GM18858 (cell line): ENCODE measurements around the gene CDH23.

Experiments
- ATAC-seq: cut with Tn5 transposase; IDR thresholded peaks from one replicate; pipeline ENCODE4 v1.9.1; 2021; ENCODE audit not compliant: unreplicated experiment

The CDH23 gene

DNA sequence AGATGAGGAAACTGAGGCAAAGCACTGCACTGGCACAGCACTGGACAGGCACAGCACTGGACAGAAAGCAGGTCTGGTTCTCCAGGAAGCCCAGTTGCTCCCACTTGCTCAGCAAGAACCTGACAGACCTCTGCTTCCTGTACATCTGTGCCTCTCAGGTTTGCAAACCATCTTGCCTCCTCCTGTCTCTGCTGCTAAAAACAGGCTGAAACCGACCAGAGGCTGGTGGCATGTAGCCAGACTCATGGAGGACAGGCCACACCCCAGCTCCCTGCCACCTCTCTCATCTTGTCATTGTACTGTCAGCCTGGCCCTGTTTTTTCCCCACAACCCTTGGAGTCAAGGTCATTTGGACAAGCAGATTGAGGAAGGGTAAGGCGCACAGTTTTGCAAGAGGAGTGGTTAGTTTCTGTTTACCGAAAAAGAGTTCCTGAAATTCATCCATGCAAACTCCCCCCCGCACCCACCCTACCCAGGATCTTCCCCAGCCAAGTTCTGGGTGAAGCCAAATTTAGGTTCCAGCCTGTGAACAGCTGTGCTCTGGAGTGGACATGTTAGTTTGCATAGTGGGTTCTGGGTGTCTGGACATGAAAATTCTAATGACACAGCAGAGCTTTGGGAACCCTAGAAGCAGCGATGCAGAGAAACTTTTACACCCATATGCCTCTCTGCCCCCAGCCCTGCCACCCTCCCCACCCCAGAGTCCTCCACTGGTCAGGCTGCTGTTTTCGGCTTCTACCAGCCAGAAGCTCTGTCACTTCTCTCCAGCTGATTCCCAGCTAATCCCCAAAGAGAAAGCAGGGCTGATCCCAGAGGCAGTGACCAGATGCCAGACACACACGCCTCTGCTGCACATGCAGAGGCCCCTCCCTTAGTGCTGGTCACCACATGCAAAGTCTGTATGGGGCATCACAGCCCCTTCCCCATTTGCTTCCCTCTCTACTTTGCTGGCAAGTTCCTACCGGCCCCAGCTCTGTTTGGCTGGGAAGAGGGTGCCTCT, 331.3 kb downstream of the CDH23 start:
- peak; percentile 35 for ATAC-seq

DNA sequence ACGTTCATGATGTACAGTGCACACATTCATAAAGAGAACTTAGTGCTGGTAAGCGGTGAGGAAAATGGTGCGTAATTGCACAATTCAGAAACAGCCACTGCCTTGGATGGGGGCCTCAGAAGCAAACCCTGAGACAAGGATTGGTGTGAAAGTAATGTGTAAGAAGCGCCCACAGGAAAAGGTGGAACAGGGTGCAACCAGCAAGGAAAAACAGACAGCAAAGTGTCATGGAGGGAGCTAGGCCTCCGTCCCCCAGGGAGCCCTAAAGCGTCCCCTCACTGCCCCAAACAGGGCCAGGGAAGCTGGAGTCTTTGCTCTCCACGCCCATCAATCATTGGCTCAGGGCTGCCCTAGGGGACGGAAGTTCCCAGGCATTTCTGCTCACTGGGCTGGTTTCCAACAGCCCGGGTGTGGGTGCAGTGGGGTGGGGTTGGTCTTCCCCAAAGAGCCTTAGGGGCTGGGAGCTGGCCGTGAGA, 332.5 kb downstream of the CDH23 start:
- no peak for ATAC-seq

DNA sequence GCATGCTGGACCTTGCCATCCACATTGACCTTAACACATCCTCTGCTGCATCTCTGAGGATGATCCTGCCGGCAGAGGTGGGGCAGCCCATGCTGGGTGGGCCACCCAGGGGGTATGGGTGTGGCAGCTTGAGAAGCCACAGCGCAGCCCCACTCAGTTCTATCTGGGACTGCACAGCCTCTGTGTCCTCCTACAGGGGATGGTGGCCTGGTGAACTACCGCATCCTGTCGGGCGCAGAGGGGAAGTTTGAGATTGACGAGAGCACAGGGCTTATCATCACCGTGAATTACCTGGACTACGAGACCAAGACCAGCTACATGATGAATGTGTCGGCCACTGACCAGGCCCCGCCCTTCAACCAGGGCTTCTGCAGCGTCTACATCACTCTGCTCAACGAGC, 335.1 kb downstream of the CDH23 start:
- ATAC-seq, result no peak

DNA sequence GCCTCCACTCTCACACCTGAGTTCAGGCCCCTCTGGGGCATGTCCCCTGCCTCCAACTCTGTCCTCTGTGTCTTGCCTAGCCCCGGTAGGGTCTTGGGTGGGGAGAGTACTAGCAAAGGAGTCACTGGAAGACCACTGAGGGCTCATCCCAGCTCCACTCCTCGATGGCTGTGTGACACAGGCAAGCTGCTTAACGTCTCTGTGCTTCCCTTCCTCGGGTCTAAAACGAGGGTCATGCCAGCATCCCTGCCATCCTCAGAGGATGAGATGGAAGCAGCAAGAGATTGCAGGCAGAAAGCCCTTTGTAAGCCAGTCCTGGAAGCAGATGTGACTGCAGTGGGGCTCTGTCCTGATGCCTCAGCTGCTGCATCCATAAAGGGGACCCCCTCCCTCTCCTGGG, 338.1 kb downstream of the CDH23 start:
- ATAC-seq, result no peak

DNA sequence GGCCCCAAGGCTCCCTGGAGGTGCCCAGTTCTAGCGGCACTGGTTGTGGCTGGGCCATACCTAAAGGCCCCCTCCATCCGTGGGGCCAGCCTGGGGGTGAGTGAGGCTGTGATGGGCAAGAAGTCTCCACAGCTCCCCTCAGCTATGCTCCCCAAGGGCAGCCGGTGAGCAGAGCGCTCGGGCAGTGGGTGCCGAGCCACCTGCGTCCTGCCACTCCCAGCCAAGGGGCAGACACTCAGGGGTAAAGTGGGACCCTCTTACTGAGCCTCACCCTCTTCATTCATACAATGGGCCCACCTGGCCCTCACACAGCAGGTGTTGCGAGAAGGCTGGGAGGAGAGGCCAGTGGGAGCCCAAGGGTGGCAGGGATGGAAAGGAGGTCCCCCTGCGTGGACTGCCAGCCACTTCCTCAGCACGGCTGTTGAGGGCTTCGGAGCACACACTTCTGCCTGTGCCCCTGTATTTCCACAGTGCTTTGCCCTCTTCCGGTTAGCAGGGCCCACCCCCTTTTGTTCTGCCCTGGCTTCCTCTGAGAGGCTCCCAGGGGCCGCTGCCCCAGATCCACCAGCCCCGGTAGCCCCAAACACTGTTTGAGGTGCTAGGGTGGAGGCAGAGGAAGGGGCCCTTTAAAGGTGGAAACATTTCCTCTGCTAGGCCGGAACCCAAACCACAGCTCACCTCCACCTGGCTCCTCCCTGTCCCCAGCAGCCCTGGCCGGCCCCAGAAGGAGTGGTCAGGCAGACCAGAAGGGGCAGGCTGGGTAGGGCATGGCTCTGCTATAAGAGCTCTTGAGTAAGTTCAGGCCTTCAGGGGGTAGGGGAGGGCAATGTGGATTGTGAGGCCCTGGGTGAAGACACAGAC, 339.2 kb downstream of the CDH23 start:
- no peak for ATAC-seq

DNA sequence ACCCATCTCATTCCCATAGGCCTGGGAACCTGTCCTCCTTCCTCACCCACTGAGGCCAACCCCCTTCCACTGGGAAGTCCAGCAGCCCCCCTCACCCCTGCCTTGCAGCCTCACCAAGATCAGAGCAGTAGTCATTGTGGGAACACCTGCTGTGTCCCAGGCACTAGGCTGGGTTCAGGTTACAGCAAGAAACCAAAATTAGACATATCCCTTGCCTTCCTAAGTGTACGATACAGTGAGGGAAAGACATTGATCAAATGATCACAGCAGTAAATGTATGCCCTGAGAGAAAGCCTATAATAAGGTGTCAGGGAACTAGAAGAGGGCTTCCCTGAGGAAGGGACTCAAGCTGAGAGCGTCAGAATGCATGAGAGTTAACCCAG, 339.8 kb downstream of the CDH23 start:
- no peak for ATAC-seq

DNA sequence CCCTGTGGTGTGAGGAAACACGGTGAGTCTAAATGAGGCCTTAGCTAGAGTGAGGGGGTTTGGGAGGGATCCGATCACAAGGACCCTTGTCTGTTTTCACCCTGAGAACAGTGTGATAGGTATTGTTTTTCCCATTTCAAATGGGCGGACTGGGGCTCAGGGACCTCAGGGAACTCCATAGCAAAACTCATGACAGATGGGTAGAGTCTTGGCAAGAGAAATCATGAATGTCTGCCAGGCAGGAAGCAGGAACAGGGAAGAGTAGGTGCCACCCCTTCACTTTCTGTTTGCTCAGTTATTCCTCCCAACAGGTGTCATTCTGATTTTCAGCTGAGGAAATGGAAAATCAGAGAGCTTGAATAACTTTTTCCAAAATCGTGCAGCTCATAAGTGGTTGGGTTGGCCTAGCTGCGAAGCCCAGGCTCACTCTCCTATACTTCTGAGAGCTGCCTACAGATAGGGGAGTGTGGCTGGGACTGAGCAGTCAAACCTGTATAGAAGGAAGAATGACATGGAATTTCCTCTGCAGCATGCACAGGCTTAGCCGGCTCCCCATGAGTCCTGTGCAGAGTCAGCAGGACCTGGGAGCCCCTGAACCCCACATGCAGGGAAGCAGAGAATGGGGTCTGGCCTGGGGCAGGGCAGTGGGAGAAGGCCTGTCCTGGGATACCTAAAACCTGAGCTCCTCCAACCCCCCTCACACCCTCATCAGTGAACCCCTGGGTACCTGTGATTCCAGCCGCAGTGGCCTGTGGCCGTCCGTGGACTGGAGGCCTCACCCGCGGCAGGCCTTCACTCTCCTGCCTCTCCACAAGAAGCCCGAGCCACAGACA, 340.5 kb downstream of the CDH23 start:
- ATAC-seq, result no peak

DNA sequence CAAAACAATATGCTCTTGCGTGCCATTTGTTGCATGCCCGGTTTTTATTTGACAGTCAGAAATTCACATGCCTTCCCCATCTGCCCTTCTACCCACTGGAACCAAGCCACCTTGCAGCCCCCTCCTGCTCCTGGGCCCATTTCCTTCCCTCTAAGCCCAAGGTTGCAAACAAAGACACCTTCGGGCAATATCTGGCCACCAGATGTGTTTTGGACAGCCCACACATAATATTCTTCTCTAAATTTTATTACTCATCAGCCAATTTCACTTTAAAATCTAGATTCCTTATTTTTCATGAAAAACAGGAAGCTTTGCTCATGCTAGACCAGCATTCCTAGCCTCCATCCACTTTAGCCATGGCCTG, 341.1 kb downstream of the CDH23 start:
- ATAC-seq, result no peak

DNA sequence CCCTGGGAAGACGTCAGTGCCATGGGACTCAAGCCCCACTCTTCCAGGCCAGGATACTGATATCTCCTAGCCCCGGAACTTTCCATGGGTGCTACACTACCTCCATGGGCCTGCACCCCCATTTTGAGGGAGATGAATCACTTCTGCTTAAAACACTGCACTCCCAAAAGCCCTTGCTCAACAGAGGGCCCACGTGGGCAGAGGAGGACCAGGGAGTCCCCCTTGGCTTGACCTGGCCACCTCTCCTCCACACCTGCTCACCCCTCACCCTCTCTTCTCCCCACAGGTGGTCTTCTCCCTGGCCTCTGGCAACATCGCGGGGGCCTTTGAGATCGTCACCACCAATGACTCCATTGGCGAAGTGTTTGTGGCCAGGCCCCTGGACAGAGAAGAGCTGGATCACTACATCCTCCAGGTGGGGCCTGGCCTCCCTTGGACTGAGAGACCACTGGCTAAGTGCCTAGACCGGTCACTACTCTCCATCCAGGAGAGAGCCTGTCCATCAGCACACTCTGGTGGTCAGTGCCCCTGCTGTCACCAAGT, 342.7 kb downstream of the CDH23 start:
- ATAC-seq, result no peak

DNA sequence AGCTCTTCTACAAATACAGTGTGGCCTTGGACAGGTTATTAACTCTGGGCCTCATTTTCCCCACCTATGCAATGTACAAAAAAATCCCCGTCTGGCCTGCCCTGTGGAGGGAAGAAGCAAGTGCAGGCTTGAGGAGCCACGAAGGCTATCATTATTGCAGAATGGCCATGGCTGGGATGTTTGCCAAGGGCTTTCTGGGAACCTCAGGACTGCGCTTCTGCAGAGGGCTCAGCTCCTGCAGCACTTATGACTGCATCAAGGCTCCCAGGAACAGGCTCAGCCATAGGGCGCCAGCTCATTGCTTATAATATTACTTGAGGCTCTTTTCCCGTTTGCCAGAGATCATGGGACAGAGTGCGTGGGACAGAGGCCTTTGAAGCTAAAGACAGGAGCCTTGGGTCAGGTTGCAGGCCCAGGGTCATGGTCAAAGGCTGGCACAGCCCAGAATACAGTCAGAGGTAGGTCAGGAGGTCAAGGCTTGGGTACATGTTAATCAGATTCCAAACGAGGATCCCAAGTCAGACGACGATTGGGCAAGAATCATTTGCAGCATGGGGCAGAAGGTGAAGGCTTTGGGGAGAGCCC, 343.4 kb downstream of the CDH23 start:
- no peak for ATAC-seq

DNA sequence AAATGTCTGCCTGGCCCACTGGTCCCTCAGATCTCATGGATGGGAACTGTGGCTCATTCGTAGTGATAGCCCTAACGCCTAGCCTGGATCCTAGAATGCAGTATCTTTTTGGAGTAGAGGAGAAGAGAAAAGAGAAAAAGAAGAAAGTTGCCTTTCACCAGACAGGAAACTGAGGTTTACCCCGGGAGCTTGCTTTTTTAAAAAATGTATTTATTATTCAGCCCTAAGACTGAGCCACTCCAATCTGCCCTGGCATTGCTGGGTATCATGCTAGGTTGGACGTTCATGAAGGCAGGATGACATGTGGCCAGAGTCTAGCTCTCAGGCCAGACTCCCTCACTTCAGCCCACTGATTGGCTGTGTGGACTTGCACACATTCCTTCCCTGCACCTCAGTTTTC, 344.3 kb downstream of the CDH23 start:
- ATAC-seq, result no peak

DNA sequence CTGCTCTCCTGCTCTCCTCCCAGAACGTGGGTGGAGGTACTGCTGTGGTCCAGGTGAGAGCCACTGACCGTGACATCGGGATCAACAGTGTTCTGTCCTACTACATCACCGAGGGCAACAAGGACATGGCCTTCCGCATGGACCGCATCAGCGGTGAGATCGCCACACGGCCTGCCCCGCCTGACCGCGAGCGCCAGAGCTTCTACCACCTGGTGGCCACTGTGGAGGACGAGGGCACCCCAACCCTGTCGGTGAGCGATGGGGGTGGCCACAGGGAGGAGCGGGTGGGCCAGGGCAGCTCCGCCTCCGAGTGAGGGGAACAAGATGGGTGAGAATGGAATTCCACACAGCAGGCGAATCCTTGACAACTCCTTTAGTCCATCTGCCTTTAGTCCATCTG, 345.0 kb downstream of the CDH23 start:
- no peak for ATAC-seq

DNA sequence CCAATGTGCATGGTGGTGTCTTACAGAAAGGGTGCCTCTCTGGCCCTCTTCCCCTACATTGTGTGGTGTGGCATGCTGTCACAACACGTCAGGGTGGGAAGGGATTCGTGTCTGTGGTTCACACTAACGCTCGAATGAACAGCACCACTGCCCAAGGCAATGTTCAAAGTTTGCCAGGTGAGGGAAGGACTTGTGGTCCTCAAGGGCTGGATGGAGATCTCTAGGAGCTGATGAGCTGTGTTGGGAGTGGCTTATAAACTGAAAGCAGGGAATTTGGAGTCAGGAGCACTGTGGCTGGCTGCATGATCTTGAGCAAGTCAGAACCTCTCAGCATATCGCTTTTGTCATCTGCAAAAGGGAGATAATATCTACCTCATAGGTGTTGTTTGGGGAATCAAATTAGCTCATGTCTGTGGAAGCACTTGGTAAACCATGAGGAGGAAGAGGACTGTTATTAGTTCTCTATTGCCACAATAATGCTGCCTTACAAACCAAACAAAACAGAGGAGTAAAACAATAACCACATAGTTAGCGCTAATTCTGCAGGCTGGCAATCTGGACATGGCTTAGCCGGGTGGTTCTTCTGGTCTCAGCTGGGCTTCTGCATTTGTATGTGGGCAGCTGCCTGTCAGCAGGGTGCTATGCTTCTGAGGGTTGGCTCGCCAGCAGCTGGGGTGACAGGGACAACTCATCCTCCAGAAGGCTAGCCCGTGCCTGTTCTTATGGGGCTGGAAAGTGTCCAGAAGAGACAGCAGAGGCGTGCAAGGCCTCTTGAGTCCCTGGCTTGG, 345.8 kb downstream of the CDH23 start:
- ATAC-seq, result no peak

DNA sequence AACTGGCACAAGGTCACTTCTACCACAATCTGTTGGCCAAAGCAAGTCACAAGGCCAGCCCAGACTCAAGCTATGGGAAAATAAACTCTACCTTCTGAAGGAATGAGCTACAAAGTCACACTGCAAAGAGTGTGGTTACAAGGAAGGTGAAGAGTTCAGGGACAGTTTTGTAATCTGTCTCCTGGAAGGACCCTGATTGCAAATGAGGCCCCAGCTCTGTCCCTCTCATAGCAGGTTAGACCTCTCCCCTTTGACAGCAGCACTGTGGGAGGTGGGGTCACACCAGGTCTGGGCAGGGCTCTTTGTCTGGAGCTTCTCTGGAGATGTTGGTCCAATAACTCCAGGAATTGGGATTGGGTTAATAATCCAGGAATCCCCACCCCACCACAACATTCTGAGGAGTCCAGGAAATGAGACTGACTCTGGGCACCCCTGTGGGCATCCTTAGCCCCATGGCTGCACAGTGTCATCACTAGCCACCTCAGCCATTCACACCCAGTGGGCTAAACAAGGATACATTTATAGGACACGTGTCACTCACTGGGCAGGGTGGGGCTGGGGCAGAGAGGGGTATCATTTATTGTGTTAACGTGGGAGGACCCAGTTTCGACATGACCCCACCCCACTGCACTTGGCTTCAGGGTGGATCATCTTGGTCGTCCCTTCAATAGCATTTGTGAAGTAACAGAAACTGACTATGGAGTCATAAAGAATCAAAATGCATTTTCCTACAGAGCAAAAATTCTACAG, 346.5 kb downstream of the CDH23 start:
- ATAC-seq, result no peak

DNA sequence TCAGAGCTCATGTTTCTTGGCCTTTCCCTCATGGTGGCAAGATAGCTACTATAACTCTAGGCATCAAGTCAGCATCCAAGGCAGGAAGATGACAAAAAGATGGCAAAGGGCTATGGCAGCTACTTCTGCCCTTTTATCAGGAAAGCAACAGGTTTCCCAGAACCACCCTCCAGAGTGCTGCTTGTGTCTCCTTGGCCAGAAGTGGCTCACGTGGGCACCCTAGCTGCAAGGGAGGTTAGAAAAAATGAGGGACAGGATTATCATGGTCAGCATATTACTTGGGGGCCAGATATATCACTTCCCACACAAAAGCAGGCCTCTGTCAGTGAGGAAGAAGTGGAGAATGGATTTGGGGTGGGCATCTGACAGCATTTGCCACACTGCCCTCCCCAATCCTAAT, 347.1 kb downstream of the CDH23 start:
- ATAC-seq, result no peak

DNA sequence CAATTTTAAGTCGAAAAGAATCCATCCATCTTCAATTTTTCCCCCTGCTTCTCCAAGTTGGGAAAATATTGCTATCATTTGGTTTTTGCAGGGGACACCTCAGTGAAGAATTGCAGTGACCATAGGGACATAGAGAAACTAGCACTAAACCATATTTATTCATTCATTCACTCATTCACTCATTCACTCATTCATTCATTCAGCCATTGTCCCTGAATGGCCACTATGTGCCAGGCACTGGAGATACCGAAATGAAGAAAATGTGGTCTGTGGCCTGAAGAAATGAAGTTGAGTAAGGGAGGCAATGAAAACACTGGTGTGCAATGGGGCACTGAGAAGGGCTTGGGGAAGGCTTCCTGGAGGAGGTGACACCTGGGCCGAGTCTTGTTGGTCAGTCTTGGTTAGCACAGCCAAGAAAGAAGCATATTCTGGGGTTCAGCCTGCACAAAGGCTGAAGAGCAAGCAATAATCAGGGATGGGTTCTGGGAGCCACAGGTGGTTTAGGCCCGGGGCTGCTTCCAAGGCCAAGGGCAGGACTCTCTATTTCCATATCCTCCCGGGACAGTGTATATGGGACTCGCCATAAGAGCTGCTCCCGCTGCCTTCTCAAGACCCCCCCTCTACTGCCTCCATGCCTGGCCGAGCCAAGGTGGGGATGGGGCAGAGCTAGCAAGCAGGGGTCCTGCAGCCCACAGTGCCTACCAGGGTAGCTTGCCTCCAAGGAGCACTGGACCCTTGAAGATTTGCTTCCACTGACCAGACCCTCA, 348.4 kb downstream of the CDH23 start:
- ATAC-seq, result no peak

DNA sequence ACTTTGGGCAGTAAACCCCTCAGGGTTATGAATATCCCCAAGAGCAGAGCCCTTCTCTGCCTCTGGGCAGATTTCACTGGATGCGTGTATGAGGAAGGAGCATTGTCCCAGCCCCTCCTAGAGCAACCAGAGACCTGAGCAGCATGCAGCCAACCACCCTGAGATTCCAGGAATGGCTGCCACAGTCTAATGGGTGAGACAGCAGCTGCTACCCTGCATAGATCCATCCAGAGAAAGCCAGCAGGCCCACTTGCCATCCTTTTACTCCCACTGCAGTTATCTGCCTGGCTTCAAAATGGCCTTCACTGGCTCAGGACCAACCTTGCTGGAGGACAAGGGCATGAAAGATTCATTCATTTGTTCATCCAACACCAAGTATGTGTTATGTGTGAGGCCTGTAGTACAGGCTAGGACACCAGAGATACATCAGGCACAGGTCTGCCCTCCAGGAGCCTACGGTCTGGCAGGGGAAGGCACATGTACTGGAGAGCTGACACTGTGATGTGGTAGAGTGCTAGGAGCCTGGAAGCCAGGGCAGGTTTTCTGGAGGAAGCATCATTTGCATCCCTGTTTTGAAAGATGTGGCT, 349.0 kb downstream of the CDH23 start:
- ATAC-seq, result no peak
